ENCODE measurements around the gene FXYD2. TPM values are rescaled to one million over a fixed set of nuclear protein-coding genes. Genes with fewer than 3 reads are reported as not detected.
"Not testable (repeated sequence)": the region's sequence is repeated elsewhere in the genome, so short reads cannot be mapped to it uniquely, and the experiment has no call there.

FXYD2 gene
- total and polyA plus RNA-seq, 4 donors, result 1.1 to 4.7 (median 1.5) TPM; not detected in 1

DNA sequence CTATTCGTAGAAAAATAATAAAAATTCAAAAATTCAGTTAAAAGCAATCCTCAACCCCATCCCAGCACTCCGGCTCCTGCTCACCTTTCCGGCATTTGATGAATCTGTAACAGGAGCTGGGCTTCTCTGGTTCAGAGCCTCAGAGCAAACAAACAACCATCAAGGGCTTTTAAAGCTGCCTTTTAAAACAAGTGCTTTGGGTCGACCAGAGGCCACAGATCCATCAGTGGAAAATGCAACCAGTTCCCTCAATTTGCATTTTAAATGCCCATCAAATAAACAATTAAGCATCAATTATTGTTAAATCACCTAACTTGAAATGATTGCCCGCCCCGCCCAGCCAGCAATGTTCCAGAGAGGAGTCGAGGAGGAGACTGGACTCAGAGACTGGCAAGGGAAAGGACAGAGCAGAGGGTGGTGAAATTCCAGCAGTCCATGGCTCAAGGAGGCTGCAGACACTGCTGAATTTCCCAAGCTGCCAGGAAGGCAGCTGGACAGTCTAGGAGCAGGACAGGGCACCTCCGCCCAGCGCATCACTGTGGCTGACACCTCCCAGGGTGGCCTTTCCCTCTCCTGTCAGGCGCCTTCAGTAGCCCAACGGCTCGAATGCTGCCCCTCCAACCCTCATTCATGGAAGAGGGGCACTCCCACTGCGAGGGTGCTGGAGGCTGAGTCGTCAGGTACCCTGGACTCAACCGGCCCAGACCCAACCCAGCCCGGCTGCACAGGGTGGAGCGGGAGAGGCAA is 44.4 kb upstream of the FXYD2 start:
- DNase-seq, result no peak
- no peak overlapping the region for H3K27ac ChIP-seq (ENCODE audit: low read depth in 1 of 2, low read length in 2 of 2)
- 90 to 91% methylated on average over 17 of the region's 17 CpGs for WGBS, 2 donors

GRCh38 chr11:117868088-117868487 is 43.5 kb upstream of the FXYD2 start:
- H3K4me1 ChIP-seq (ENCODE audit: control insufficient read depth in 1 of 2, insufficient read depth in 2 of 2, low read length in 2 of 2), result no peaks in the 10 kb centered on the region
- no peaks in the 10 kb centered on the region for H3K36me3 ChIP-seq (ENCODE audit: control insufficient read depth in 1 of 2, insufficient read depth in 2 of 2, low read length in 1 of 2)
- no peaks in the 10 kb centered on the region for H3K27me3 ChIP-seq (ENCODE audit: control insufficient read depth in 1 of 2, insufficient read depth in 2 of 2, low read length in 1 of 2)
- H3K9me3 ChIP-seq (ENCODE audit: control insufficient read depth, low read length), result no peaks in the 10 kb centered on the region
- WGBS, 2 donors, result 84 to 91% methylated on average over 11 of the region's 11 CpGs
- DNase-seq (no peak), ATAC-seq (ENCODE audit: low FRiP score) (no peak)
- intact Hi-C loops (cut with DNase I), result no loop called here
- no peak overlapping the region for H3K27ac ChIP-seq (ENCODE audit: low read depth in 1 of 2, low read length in 2 of 2)
- no peak overlapping the region for H3K4me3 ChIP-seq (ENCODE audit: low read length in 2 of 2)

More for the DNA sequence above, 44.4 kb upstream of the FXYD2 start:
- H3K9me3 ChIP-seq (ENCODE audit: control insufficient read depth, low read length), result no peaks in the 10 kb centered on the region
- H3K27me3 ChIP-seq (ENCODE audit: control insufficient read depth in 1 of 2, insufficient read depth in 2 of 2, low read length in 1 of 2), result no peaks in the 10 kb centered on the region
- no peak overlapping the region for H3K4me3 ChIP-seq (ENCODE audit: low read length in 2 of 2)
- no peak for ATAC-seq (ENCODE audit: low FRiP score)
- H3K36me3 ChIP-seq (ENCODE audit: control insufficient read depth in 1 of 2, insufficient read depth in 2 of 2, low read length in 1 of 2), result no peaks in the 10 kb centered on the region
- no peaks in the 10 kb centered on the region for H3K4me1 ChIP-seq (ENCODE audit: control insufficient read depth in 1 of 2, insufficient read depth in 2 of 2, low read length in 2 of 2)
- intact Hi-C loops (cut with DNase I), result no loop called here

- H3K27ac ChIP-seq (ENCODE audit: low read depth in 1 of 2, low read length in 2 of 2), result no peak overlapping the region
- H3K4me1 ChIP-seq (ENCODE audit: control insufficient read depth in 1 of 2, insufficient read depth in 2 of 2, low read length in 2 of 2), result no peaks in the 10 kb centered on the region
- WGBS, 2 donors, result 77 to 78% methylated on average over 5 of the region's 5 CpGs
- no peaks in the 10 kb centered on the region for H3K9me3 ChIP-seq (ENCODE audit: control insufficient read depth, low read length)
- DNase-seq (no peak), ATAC-seq (ENCODE audit: low FRiP score) (no peak)
- intact Hi-C loops (cut with DNase I), result no loop called here
- H3K36me3 ChIP-seq (ENCODE audit: control insufficient read depth in 1 of 2, insufficient read depth in 2 of 2, low read length in 1 of 2), result no peaks in the 10 kb centered on the region
- H3K27me3 ChIP-seq (ENCODE audit: control insufficient read depth in 1 of 2, insufficient read depth in 2 of 2, low read length in 1 of 2), result no peaks in the 10 kb centered on the region
- H3K4me3 ChIP-seq (ENCODE audit: low read length in 2 of 2), result no peak overlapping the region
These were observed 42.0 kb upstream of the FXYD2 start for GRCh38 chr11:117866526-117866925.

DNA sequence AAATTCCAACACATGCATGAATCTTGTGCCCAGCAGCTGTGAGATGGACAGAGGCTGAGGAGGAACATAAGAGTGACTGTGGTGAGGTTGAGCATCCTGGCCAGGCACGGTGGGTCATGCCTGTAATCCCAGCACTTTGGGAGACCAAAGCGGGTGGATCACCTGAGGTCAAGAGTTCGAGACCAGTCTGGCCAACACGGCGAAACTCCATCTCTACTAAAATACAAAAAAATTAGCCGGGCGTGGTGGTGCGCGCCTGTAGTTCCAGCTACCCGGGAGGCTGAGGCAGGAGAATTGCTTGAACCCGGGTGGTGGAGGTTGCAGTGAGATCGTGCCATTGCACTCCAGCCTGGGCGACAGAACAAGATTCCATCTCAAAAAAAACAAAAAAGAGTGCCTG is 41.0 kb upstream of the FXYD2 start:
- H3K4me3 ChIP-seq (ENCODE audit: low read length in 2 of 2); H3K4me1 ChIP-seq (ENCODE audit: control insufficient read depth in 1 of 2, insufficient read depth in 2 of 2, low read length in 2 of 2); DNase-seq; ATAC-seq (ENCODE audit: low FRiP score); H3K36me3 ChIP-seq (ENCODE audit: control insufficient read depth in 1 of 2, insufficient read depth in 2 of 2, low read length in 1 of 2); H3K27me3 ChIP-seq (ENCODE audit: control insufficient read depth in 1 of 2, insufficient read depth in 2 of 2, low read length in 1 of 2); H3K9me3 ChIP-seq (ENCODE audit: control insufficient read depth, low read length); H3K27ac ChIP-seq (ENCODE audit: low read depth in 1 of 2, low read length in 2 of 2); intact Hi-C loops (cut with DNase I): not testable (repeated sequence)
- 96 to 97% methylated on average over 13 of the region's 13 CpGs for WGBS, 2 donors

- no peaks in the 10 kb centered on the region for H3K36me3 ChIP-seq (ENCODE audit: control insufficient read depth in 1 of 2, insufficient read depth in 2 of 2, low read length in 1 of 2)
- WGBS, 2 donors, result 93 to 94% methylated on average over 1 of the region's 1 CpG
- intact Hi-C loops (cut with DNase I), result no loop called here
- ATAC-seq (ENCODE audit: low FRiP score) (no peak), DNase-seq (no peak)
- H3K4me3 ChIP-seq (ENCODE audit: low read length in 2 of 2), result no peak overlapping the region
- H3K27me3 ChIP-seq (ENCODE audit: control insufficient read depth in 1 of 2, insufficient read depth in 2 of 2, low read length in 1 of 2), result no peaks in the 10 kb centered on the region
- no peaks in the 10 kb centered on the region for H3K4me1 ChIP-seq (ENCODE audit: control insufficient read depth in 1 of 2, insufficient read depth in 2 of 2, low read length in 2 of 2)
- H3K9me3 ChIP-seq (ENCODE audit: control insufficient read depth, low read length), result no peaks in the 10 kb centered on the region
- H3K27ac ChIP-seq (ENCODE audit: low read depth in 1 of 2, low read length in 2 of 2), result no peak overlapping the region
These were observed 38.8 kb upstream of the FXYD2 start for GRCh38 chr11:117863383-117863782.

GRCh38 chr11:117862753-117863152 is 38.2 kb upstream of the FXYD2 start:
- intact Hi-C loops (cut with DNase I), result no loop called here
- Histone ChIP-seq H3K27ac (ENCODE audit: low read depth in 1 of 2, low read length in 2 of 2) (no peak overlapping the region), H3K4me1 (ENCODE audit: control insufficient read depth in 1 of 2, insufficient read depth in 2 of 2, low read length in 2 of 2) (no peaks in the 10 kb centered on the region), H3K4me3 (ENCODE audit: low read length in 2 of 2) (no peak overlapping the region), H3K27me3 (ENCODE audit: control insufficient read depth in 1 of 2, insufficient read depth in 2 of 2, low read length in 1 of 2) (no peaks in the 10 kb centered on the region), H3K9me3 (ENCODE audit: control insufficient read depth, low read length) (no peaks in the 10 kb centered on the region), H3K36me3 (ENCODE audit: control insufficient read depth in 1 of 2, insufficient read depth in 2 of 2, low read length in 1 of 2) (no peaks in the 10 kb centered on the region)
- WGBS, 2 donors, result 99 to 100% methylated on average over 1 of the region's 1 CpG
- ATAC-seq (ENCODE audit: low FRiP score) (no peak), DNase-seq (no peak)

- 82 to 91% methylated on average over 12 of the region's 12 CpGs for WGBS, 2 donors
- Histone ChIP-seq H3K27ac (ENCODE audit: low read depth in 1 of 2, low read length in 2 of 2) (no peak overlapping the region), H3K36me3 (ENCODE audit: control insufficient read depth in 1 of 2, insufficient read depth in 2 of 2, low read length in 1 of 2) (no peaks in the 10 kb centered on the region), H3K9me3 (ENCODE audit: control insufficient read depth, low read length) (no peaks in the 10 kb centered on the region), H3K4me3 (ENCODE audit: low read length in 2 of 2) (no peak overlapping the region), H3K27me3 (ENCODE audit: control insufficient read depth in 1 of 2, insufficient read depth in 2 of 2, low read length in 1 of 2) (no peaks in the 10 kb centered on the region), H3K4me1 (ENCODE audit: control insufficient read depth in 1 of 2, insufficient read depth in 2 of 2, low read length in 2 of 2) (no peaks in the 10 kb centered on the region)
- DNase-seq (no peak), ATAC-seq (ENCODE audit: low FRiP score) (no peak)
- intact Hi-C loops (cut with DNase I), result no loop called here
These were observed 37.6 kb upstream of the FXYD2 start for GRCh38 chr11:117862019-117862725.

DNA sequence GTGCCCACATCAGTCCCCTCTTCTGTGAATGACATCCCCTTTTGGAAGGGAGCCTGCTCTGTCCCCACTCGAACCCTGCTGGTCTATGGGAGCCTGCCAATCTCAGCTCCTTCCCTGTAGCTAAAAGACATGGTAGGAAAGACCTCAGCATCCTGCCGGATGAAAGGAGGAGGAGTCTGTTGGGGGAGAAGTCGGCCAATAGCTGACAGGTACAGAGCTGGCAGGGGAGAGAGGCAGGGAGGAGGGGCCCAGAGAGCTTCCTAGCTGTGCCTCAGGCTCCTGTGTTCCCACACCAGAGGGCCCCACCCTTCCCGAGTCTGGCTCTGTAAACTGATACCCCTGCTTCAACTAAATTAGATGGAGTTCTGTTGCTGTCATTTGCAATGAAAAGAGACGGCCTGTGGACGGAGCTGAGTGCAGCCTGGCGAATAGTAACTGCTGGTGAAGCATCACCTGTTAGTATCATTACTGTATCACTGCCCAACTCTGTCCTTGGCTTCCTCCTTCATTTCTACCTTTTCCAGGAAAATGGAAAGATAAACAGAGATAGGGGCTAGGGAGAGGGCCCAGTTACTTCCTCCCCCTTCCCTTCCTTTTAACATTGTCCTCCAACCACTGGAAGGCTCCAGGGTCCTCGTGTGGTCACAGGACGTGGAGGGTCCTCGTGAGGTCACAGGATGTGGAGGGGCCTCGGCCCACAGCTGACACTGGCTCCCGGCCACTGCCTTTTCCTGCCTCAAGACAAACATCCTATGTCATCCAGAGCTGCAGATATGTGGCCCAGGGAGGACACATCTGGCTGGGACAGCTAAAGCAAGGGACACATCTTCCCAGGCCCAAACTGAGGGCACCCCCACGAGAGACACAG is 36.8 kb upstream of the FXYD2 start:
- WGBS, 2 donors, result 61 to 67% methylated on average over 13 of the region's 13 CpGs
- intact Hi-C loops (cut with DNase I), result no loop called here
- Histone ChIP-seq H3K27ac (ENCODE audit: low read depth in 1 of 2, low read length in 2 of 2) (no peak overlapping the region), H3K27me3 (ENCODE audit: control insufficient read depth in 1 of 2, insufficient read depth in 2 of 2, low read length in 1 of 2) (no peaks in the 10 kb centered on the region), H3K36me3 (ENCODE audit: control insufficient read depth in 1 of 2, insufficient read depth in 2 of 2, low read length in 1 of 2) (no peaks in the 10 kb centered on the region), H3K4me3 (ENCODE audit: low read length in 2 of 2) (no peak overlapping the region), H3K9me3 (ENCODE audit: control insufficient read depth, low read length) (no peaks in the 10 kb centered on the region), H3K4me1 (ENCODE audit: control insufficient read depth in 1 of 2, insufficient read depth in 2 of 2, low read length in 2 of 2) (no peaks in the 10 kb centered on the region)
- ATAC-seq (ENCODE audit: low FRiP score) (peak; percentile 55), DNase-seq (no peak)

All from aorta (tissue), 5 donors.